Measurements from ENCODE around the gene ZNF526.

- TF ChIP-seq CTCF (conservative IDR thresholded peaks at IDR 0.05): no peak
- no peak for TF ChIP-seq ZFX (IDR thresholded peaks at IDR 0.05)
Measured at GRCh38 chr19:42170715-42171114, 49.4 kb upstream of the ZNF526 start.
